NT2/D1 (cell line): Measurements from ENCODE around the gene ZNF695.

Experiments used
- SUZ12 ChIP-seq: IDR thresholded peaks from 2 replicates; pipeline ENCODE4 v1.6.1; 2011; ENCODE audit not compliant: insufficient read length, insufficient read depth; ENCODE audit errors: extremely low read depth
- YY1 ChIP-seq: IDR thresholded peaks from 2 replicates; pipeline ENCODE4 v1.6.1; 2011; ENCODE audit not compliant: insufficient read length, insufficient read depth
- ZNF274 ChIP-seq: IDR thresholded peaks from 2 replicates; pipeline ENCODE4 v1.6.1; 2011; ENCODE audit warnings: mild to moderate bottlenecking, low read depth, low read length

DNA sequence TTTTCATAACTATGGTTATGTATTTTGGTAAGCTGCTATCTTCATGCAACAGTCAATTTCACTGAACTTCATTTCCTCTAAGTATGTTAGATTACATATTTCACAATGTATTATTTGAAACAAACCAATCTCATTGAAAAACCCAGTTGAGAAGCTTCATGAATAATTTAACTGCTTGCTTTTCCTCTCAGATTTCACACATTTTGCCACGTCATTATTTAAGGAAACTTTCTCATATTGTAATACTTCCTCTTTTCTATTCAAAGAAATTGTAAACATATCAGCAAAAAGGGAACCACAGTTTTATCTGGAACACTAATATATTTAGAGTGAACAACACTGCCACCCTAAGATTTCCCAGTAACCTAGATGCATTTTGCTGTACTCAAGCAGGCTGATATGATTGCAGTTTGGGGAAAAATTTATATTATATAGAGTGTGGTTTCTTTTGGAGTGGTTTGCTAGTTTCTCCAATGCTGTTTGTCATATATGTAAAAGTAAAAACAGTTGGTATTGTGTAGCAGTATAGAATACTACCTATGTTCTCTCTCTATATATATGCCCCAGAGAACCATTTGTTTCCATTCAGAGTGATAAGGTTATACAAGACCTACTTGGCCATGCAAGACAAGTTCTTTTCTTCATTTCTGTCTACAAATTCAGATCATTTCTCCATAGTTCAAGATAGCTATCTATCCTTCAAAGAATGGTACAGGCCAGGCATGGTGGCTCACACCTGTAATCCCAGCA is 47.7 kb downstream of the ZNF695 start:
- no peak for TF ChIP-seq ZNF274
- TF ChIP-seq YY1, result no peak
- no peak for TF ChIP-seq SUZ12
